ENCODE results near the gene RHCG. TPM values are rescaled to one million over a fixed set of nuclear protein-coding genes. Genes with fewer than 3 reads are reported as not detected.
A peak's percentile ranks its signal among the peaks of the same experiment; 100 is the strongest.

RHCG gene
- polyA plus RNA-seq, 3 donors = 2.4 to 3.8 (median 3.5) TPM

- DNase-seq (ENCODE audit: low read depth in 3 of 3, low spot score in 2 of 3) = no peak
Observed at GRCh38 chr15:89448825-89449224, 47.6 kb downstream of the RHCG start.

GRCh38 chr15:89447676-89448075 lies 48.7 kb downstream of the RHCG start:
- no peak for DNase-seq (ENCODE audit: low read depth in 3 of 3, low spot score in 2 of 3)

GRCh38 chr15:89446255-89446891 lies 50.0 kb downstream of the RHCG start:
- no peak for DNase-seq (ENCODE audit: low read depth in 3 of 3, low spot score in 2 of 3)

GRCh38 chr15:89445518-89445917 lies 50.9 kb downstream of the RHCG start:
- DNase-seq (ENCODE audit: low read depth in 3 of 3, low spot score in 2 of 3) = no peak

GRCh38 chr15:89444241-89445225 lies 51.9 kb downstream of the RHCG start:
- DNase-seq (ENCODE audit: low read depth in 3 of 3, low spot score in 2 of 3) = no peak

- no peak for DNase-seq (ENCODE audit: low read depth in 3 of 3, low spot score in 2 of 3)
Observed at GRCh38 chr15:89443581-89443980, 52.8 kb downstream of the RHCG start.

- no peak for DNase-seq (ENCODE audit: low read depth in 3 of 3, low spot score in 2 of 3)
Observed at GRCh38 chr15:89442671-89443307, 53.6 kb downstream of the RHCG start.

GRCh38 chr15:89442155-89442554 lies 54.2 kb downstream of the RHCG start:
- DNase-seq (ENCODE audit: low read depth in 3 of 3, low spot score in 2 of 3) = no peak

- DNase-seq (ENCODE audit: low read depth in 3 of 3, low spot score in 2 of 3) = no peak
Observed at GRCh38 chr15:89441295-89441812, 55.0 kb downstream of the RHCG start.

- DNase-seq (ENCODE audit: low read depth in 3 of 3, low spot score in 2 of 3) = no peak
Observed at GRCh38 chr15:89439764-89440163, 56.6 kb downstream of the RHCG start.

- DNase-seq (ENCODE audit: low read depth in 3 of 3, low spot score in 2 of 3) = no peak
Observed at GRCh38 chr15:89436560-89437311, 59.6 kb downstream of the RHCG start.

GRCh38 chr15:89435362-89435761 lies 61.0 kb downstream of the RHCG start:
- no peak for DNase-seq (ENCODE audit: low read depth in 3 of 3, low spot score in 2 of 3)

GRCh38 chr15:89433686-89434085 lies 62.7 kb downstream of the RHCG start:
- no peak for DNase-seq (ENCODE audit: low read depth in 3 of 3, low spot score in 2 of 3)

GRCh38 chr15:89430530-89431341 lies 65.6 kb downstream of the RHCG start:
- peak; percentile 49 to 67 (median 56) for DNase-seq (ENCODE audit: low read depth in 3 of 3, low spot score in 2 of 3)

GRCh38 chr15:89429986-89430385 lies 66.4 kb downstream of the RHCG start:
- no peak for DNase-seq (ENCODE audit: low read depth in 3 of 3, low spot score in 2 of 3)

GRCh38 chr15:89429023-89429422 lies 67.4 kb downstream of the RHCG start:
- no peak for DNase-seq (ENCODE audit: low read depth in 3 of 3, low spot score in 2 of 3)

GRCh38 chr15:89428246-89428645 lies 68.1 kb downstream of the RHCG start:
- DNase-seq (ENCODE audit: low read depth in 3 of 3, low spot score in 2 of 3) = no peak

- DNase-seq (ENCODE audit: low read depth in 3 of 3, low spot score in 2 of 3) = no peak
Observed at GRCh38 chr15:89426500-89426899, 69.9 kb downstream of the RHCG start.

- no peak for DNase-seq (ENCODE audit: low read depth in 3 of 3, low spot score in 2 of 3)
Observed at GRCh38 chr15:89423981-89424380, 72.4 kb downstream of the RHCG start.
